Psoas muscle (tissue), 8 donors: Measurements from ENCODE around the gene MTUS2. TPM values are rescaled to one million over a fixed set of nuclear protein-coding genes. Genes with fewer than 3 reads are reported as not detected.

Source experiments
- ATAC-seq, 4 donors: fragments of 200-7000 bp; cut with Tn5 transposase; one replicate each; pipeline ENCODE4 v1.9.1; 2020; ENCODE audit warnings: moderate library complexity in 3 of 4, mild to moderate bottlenecking in 2 of 4
- DNase-seq, 2 donors: peaks; one replicate each; pipeline ENCODE4 v3.0.0-alpha.2; 2020
- H3K27ac ChIP-seq: fragments of 200-600 bp; one replicate; pipeline ENCODE4 v1.8.0; 2022
- H3K27me3 ChIP-seq, 3 donors: fragments of 200-600 bp in 1 of 3; one replicate each; pipeline versions ENCODE4 v1.6.1 to v1.8.0; 2013 to 2022; ENCODE audit warnings: low read length in 2 of 3, mild to moderate bottlenecking in 2 of 3, moderate library complexity in 1 of 3; ENCODE audit not compliant: insufficient read depth in 3 of 3
- H3K36me3 ChIP-seq, 2 donors: fragments of 200-600 bp in 1 of 2; one replicate each; pipeline versions ENCODE4 v1.6.1 to v1.8.0; 2013 to 2022; ENCODE audit warnings: low read depth in 1 of 2, mild to moderate bottlenecking in 1 of 2, moderate library complexity in 1 of 2; ENCODE audit not compliant: insufficient read depth in 1 of 2
- H3K4me1 ChIP-seq: fragments of 200-600 bp; one replicate; pipeline ENCODE4 v1.8.0; 2022
- H3K4me3 ChIP-seq: fragments of 200-600 bp; one replicate; pipeline ENCODE4 v1.8.0; 2022; ENCODE audit warnings: mild to moderate bottlenecking
- H3K9me3 ChIP-seq: fragments of 200-600 bp; one replicate; pipeline ENCODE4 v1.8.0; 2022
- CTCF ChIP-seq: fragments of 200-600 bp; IDR thresholded peaks from one replicate; pipeline ENCODE4 v1.8.0; 2022; ENCODE audit warnings: antibody characterized with exemption
- WGBS, 3 donors: extraction: QIAGEN DNeasy Blood & Tissue Kit; methylation state at CpG; one replicate each; pipeline versions ENCODE4 v1.1.6 to v1.1.7; 2013; 5-methylcytosine and 5-hydroxymethylcytosine counted together
- intact Hi-C, 2 donors: fragments of 100-400 bp; cut with DNase I; formaldehyde crosslinking; loops; one replicate each; pipeline versions ENCODE4 v1.11.0 to v1.14.2; 2022
- polyA plus RNA-seq, 3 donors: library from polyadenylated mRNA; stranded (reverse); fragments of 200-250 nt; gene quantifications; one replicate each; pipeline ENCODE4 v1.2.3, GENCODE V29; 2013
- total RNA-seq, 4 donors: library from RNA; stranded (reverse); fragmentation: NEBNext Ultra II Directional in 2 of 4; extraction: Animal tissue kit (Norgen Biotek cat#: 25700) in 2 of 4; gene quantifications; one replicate each; pipeline versions ENCODE4 v1.2.1 to v1.2.4, GENCODE V29; 2021 to 2023
- donor health status: healthy with polysubstance abuse.
- donor health status: DM: no; HTN: no; CAD: no; lungs with moderate emphysema.
- donor health status: Bipolar disorder and iron deficiency.
- donor health status: healthy.
- donor health status: DM: yes; HTN: yes; CAD: no.
- donor health status: DM: no; HTN: no; CAD: no.
- donor health status: DM: no; HTN: no; CAD: no.
- donor health status: DM: yes; HTN: yes; CAD: no.

MTUS2 gene
- total and polyA plus RNA-seq, 7 donors = 0.03 to 0.79 (median 0.14) TPM; not detected in 2

GRCh38 chr13:29481603-29482002 is 661.5 kb downstream of the MTUS2 start:
- intact Hi-C loops = no loop called here
- ATAC-seq = no peak
- Histone ChIP-seq H3K36me3 (no peaks in the 10 kb centered on the region), H3K27me3 (no peaks in the 10 kb centered on the region), H3K27ac (no peak overlapping the region), H3K4me1 (no peaks in the 10 kb centered on the region), H3K4me3 (no peak overlapping the region), H3K9me3 (no peaks in the 10 kb centered on the region)
- no peak for TF ChIP-seq CTCF
- 92 to 95% (median 94%) methylated on average over 5 of the region's 5 CpGs for WGBS, 3 donors
- no peak for DNase-seq

- WGBS, 3 donors = 78 to 86% (median 80%) methylated on average over 4 of the region's 4 CpGs
- no peak for ATAC-seq
Measured at GRCh38 chr13:29482504-29482903, 662.4 kb downstream of the MTUS2 start.

GRCh38 chr13:29483211-29483610 is 663.1 kb downstream of the MTUS2 start:
- no peak overlapping the region for H3K27ac ChIP-seq
- H3K9me3 ChIP-seq = no peaks in the 10 kb centered on the region
- ATAC-seq (no peak), DNase-seq (no peak)
- H3K27me3 ChIP-seq = no peaks in the 10 kb centered on the region
- WGBS, 3 donors = 76 to 81% (median 78%) methylated on average over 15 of the region's 15 CpGs
- intact Hi-C loops = no loop called here
- no peaks in the 10 kb centered on the region for H3K36me3 ChIP-seq
- no peaks in the 10 kb centered on the region for H3K4me1 ChIP-seq
- H3K4me3 ChIP-seq = no peak overlapping the region
- no peak for TF ChIP-seq CTCF

More at GRCh38 chr13:29482504-29482903, 662.4 kb downstream of the MTUS2 start:
- H3K27me3 ChIP-seq = no peaks in the 10 kb centered on the region
- H3K27ac ChIP-seq = no peak overlapping the region
- H3K9me3 ChIP-seq = no peaks in the 10 kb centered on the region
- no peak for TF ChIP-seq CTCF
- no peak overlapping the region for H3K4me3 ChIP-seq
- intact Hi-C loops = no loop called here
- no peak for DNase-seq
- no peaks in the 10 kb centered on the region for H3K36me3 ChIP-seq
- no peaks in the 10 kb centered on the region for H3K4me1 ChIP-seq

- ATAC-seq = no peak
- no peaks in the 10 kb centered on the region for H3K36me3 ChIP-seq
- 82 to 87% (median 87%) methylated on average over 4 of the region's 4 CpGs for WGBS, 3 donors
Measured at GRCh38 chr13:29483623-29484022, 663.5 kb downstream of the MTUS2 start.

More at GRCh38 chr13:29483623-29484022, 663.5 kb downstream of the MTUS2 start:
- Histone ChIP-seq H3K27ac (no peak overlapping the region), H3K4me3 (no peak overlapping the region), H3K27me3 (no peaks in the 10 kb centered on the region), H3K4me1 (no peaks in the 10 kb centered on the region), H3K9me3 (no peaks in the 10 kb centered on the region)
- DNase-seq = no peak
- no peak for TF ChIP-seq CTCF
- intact Hi-C loops = no loop called here
